ENCODE data around the gene SWAP70.

The SWAP70 gene

DNA sequence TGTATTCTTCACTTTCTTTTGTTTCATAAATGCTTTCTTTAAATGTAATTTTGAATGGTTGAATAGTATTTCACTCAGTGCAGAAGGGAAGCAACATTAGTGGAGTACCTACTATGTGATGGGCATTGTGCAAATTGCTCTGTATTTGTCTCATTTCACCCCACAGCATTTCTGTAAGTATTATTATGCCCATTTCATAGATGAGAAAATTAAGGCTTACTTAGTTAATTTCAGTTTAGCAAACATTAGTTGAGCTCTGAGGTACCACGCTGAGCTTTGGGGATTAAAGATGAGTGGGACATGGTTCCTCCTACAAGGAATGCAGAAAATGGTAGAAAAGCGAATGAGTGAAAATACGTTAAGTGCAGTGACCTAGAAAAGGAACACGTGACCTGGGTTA lies 58.1 kb downstream of the SWAP70 start:
- H3K27ac ChIP-seq, result no peak overlapping the region
- ChIA-PET CTCF (interaction anchor here (0.6 to 0.7 kb wide), 2 partner anchors 708 to 809 kb away, joined by 3 to 4 read pairs; no protein-coding TSS in a partner anchor), POLR2A (ENCODE audit: low non-redundant PET) (interaction anchor here (0.5 kb wide), 1 partner anchor 37 kb away, joined by 3 read pairs; no protein-coding TSS in a partner anchor)
- TF ChIP-seq CTCF (conservative IDR thresholded peaks at IDR 0.05; ENCODE audit: low read depth), result no peak
- no peak for DNase-seq (ENCODE audit: low spot score)

DNA sequence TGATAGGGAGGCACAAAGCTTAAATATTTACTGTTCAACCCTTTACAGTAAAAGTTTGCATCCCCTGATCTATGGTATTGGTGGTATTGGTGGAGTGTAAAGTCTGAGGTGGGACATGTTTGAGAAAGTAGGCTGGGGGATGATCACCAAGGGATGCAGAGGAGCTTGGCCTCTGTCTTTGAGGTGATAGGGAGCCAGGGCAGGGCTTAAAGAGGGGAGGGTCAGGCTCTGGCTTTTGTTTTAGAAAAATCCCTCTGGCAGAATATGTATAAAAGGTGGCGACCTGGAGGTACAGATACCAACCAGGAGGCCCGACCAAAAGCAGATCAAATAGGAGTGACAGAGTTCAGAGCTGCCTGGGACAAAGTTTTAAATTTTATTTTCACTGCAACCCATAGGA lies 59.0 kb downstream of the SWAP70 start:
- TF ChIP-seq CTCF (conservative IDR thresholded peaks at IDR 0.05; ENCODE audit: low read depth), result no peak
- H3K27ac ChIP-seq, result no peak overlapping the region
- DNase-seq (ENCODE audit: low spot score), result no peak
- ChIA-PET POLR2A (ENCODE audit: low non-redundant PET) (interaction anchor here (0.5 kb wide), 1 partner anchor 36 kb away, joined by 3 read pairs; no protein-coding TSS in a partner anchor), CTCF (interaction anchor here (0.6 to 0.7 kb wide), 2 partner anchors 808 to 911 kb away, joined by 4 read pairs; no protein-coding TSS in a partner anchor)

DNA sequence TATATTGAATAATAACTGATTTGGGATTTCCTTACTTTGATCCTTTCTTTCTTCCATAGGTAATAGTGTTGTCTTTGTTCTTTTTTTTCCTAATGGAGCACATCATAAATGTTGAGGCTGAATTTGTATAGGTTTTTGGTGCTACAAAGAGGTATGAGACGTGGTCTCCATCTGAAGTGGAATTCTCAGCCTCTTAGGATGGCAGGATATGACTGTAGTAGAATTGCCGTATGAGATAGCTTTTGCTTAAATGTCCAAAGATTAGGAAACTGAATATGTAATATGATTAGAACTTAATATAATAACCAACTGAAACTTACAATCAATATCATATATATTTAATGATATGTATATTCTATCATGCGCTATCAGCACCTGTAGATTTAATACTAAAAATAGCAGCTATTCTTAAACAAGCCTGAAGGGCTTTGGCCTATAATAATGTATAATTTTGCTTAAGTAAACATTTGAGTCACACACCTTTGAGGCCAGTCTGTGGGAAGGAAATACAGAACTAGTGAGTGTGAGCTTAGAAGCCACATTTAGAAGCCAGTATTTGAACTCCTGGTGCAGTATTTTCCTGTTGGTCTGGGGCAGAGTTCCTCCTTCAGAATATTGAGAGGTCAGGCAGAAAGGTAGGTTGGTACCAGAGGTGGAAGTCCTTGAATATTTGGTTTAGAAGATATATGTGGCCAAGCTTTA lies 62.6 kb downstream of the SWAP70 start:
- POLR2A ChIA-PET (ENCODE audit: low non-redundant PET), result no interaction called here
- DNase-seq (ENCODE audit: low spot score), result peak; percentile 44
- CTCF ChIA-PET, result interaction anchor here (0.6 to 0.7 kb wide), 2 partner anchors 155 to 202 kb away, joined by 3 to 4 read pairs; no protein-coding TSS in a partner anchor
- H3K27ac ChIP-seq, result no peak overlapping the region
- TF ChIP-seq CTCF (conservative IDR thresholded peaks at IDR 0.05; ENCODE audit: low read depth), result no peak

GRCh38 chr11:9728058-9728457 lies 64.2 kb downstream of the SWAP70 start:
- TF ChIP-seq CTCF (conservative IDR thresholded peaks at IDR 0.05; ENCODE audit: low read depth), result no peak
- ChIA-PET POLR2A (ENCODE audit: low non-redundant PET) (no interaction called here), CTCF (no interaction called here)
- H3K27ac ChIP-seq, result no peak overlapping the region
- no peak for DNase-seq (ENCODE audit: low spot score)

DNA sequence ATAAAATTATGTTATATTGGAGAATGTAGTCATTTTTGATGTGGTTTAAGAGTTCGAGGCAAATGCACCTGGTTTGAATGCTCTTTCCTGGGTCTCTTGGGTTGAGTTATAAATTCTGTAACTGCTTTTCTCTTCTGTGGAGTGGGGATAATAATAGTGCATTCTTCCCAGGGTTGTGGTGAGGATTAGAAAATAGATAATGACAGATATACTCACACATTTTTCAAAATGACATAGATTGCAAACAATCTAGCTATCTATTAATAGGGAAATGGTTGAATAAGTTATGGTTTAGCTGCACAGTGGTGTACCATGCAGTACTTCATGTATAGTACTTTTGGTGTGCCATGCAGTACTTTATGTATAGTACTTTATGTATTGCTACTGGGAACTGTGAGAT lies 67.4 kb downstream of the SWAP70 start:
- POLR2A ChIA-PET (ENCODE audit: low non-redundant PET), result no interaction called here
- no peak for TF ChIP-seq CTCF (conservative IDR thresholded peaks at IDR 0.05; ENCODE audit: low read depth)
- DNase-seq (ENCODE audit: low spot score), result no peak
- CTCF ChIA-PET, result no interaction called here
- H3K27ac ChIP-seq, result no peak overlapping the region

DNA sequence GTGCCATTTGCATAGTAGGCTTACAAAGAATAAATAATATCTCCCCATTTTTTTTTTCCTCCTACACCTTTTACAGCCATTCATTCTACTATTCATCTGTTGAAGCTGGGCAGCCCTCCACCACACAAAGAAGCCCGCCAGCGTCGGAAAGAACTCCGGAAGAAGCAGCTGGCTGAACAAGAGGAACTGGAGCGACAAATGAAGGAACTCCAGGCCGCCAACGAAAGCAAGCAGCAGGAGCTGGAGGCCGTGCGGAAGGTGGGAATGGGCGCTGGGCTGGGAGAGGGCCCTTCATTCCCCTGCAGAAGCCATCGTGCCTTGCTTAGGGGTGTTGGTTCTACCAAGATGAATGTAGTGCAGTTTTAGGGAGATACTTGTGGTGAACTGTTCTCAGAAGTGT lies 68.6 kb downstream of the SWAP70 start:
- H3K27ac ChIP-seq, result no peak overlapping the region
- POLR2A ChIA-PET (ENCODE audit: low non-redundant PET), result interaction anchor here (0.6 kb wide), 1 partner anchor 11 kb away, joined by 3 read pairs; no protein-coding TSS in a partner anchor
- CTCF ChIA-PET, result interaction anchor here (0.7 kb wide), 1 partner anchor 19 kb away, joined by 3 read pairs; no protein-coding TSS in a partner anchor
- DNase-seq (ENCODE audit: low spot score), result no peak
- TF ChIP-seq CTCF (conservative IDR thresholded peaks at IDR 0.05; ENCODE audit: low read depth), result no peak
